Putamen (tissue), 1 donor: Measurements from ENCODE around the gene LRGUK.
"Not testable (repeated sequence)": the region's sequence is repeated elsewhere in the genome, so short reads cannot be mapped to it uniquely, and the experiment has no call there.

Experiments
- DNase-seq: peaks from one replicate; pipeline ENCODE4 v3.0.0-alpha.2; 2016; ENCODE audit warnings: low spot score

LRGUK gene

DNA sequence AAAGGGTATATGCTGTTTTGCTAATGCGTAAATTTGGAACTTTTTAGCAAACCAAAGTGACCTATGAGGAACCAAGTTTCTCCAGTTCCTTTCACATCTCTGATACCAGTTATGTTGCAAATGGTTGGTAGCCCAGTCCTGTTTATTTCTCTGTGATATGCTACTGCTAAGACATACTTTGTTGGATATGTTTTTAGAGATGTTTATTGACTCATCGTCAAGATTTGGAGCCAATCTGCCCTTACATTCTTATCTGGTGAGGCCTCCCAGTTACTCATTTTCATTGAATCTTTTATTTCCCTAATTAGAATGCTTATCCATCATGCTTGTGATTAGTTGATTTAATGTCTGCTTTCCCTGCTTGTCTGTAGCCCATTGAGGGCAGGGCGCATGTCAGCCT is 58.9 kb downstream of the LRGUK start:
- no peak for DNase-seq

DNA sequence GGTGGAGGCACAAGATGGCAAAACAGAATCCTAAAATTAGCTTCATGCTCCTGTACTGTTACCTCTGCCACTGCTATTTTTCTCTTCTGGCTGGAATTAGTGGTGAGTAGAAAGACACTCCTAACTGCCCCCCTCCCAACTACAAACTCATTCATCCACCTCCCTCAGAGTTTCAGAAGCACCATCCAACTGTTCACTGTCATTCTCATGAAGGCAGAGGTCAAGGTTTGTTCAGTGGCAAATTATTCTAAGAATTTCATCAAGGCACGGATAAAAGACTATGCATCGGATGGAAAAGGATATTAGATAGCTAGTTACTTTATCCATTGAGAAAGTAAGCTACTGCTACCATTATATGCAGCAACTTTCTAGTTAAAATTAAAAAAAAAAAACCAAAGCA is 59.7 kb downstream of the LRGUK start:
- no peak for DNase-seq

DNA sequence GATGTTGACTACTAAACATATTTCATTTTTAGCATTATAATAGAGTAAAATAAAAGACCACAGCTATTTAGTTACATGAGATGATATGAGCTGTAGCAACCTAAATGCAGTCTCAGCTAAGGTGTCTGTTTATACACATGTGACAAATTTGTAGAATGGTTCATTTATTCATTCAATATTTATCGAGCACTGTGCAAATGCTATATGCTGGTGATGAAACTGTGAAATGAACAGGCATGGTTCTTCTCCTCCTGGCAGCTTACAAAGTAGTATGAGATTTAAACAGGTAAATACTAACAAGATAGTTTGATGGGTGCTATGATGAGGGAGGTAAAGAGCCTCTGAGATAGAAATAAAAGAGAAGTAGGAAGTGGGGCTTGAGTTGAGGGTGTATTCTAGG is 60.8 kb downstream of the LRGUK start:
- no peak for DNase-seq

DNA sequence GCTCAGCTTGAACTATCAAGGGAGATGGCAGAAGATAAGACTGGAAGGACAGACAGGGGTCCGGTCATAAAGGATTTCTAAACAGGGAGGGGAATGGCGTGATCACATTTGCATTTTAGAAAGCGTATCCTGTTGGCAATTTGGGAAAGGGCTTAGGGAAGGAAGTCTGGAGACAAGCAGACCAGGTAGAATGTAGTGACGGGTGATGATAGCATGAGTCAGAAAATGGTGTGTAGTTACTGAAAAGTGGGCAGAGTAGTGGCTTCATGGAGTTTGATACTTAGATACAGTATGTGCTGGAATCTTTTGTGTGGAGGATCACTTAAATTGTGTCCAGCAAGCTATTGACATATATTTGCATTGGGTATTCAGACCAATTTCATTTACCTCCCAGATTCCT is 61.2 kb downstream of the LRGUK start:
- DNase-seq = no peak

DNA sequence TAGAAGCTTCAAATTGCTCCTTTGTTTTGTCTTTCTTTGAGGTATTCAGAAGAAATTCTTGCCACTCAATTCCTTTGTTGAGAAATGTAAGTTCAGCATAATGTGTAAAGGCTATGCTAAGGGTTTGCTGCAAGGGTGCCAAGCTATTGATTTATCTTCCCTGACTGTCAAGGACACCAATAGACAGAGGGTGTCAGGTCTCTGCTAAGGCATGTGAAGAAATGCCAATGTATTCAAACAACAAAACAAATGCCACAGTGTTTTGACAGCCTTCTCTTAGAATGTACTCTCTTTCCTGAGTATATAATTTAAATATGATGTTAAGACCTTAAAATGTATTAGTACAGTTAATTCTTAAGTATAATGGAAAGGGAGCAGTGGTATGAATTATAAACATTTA is 62.4 kb downstream of the LRGUK start:
- no peak for DNase-seq

DNA sequence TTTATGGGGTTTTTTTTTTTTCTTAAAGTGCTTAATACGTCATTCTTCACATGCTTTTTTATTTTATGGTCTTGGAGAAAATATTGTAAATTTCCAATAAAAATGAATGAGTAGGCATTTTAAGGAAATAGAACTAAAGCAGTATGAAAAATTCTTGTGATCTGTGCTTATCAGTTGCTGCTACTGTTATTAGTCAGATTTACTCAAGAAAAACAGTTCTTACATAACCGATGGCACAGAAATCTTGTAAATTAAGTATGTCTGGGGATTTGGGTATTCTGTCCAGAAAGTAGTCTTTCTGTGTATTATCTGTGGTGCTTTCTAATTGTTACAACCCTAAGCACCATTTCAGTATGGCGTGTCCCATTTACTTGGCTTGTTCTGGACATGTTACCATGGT is 64.7 kb downstream of the LRGUK start:
- no peak for DNase-seq

DNA sequence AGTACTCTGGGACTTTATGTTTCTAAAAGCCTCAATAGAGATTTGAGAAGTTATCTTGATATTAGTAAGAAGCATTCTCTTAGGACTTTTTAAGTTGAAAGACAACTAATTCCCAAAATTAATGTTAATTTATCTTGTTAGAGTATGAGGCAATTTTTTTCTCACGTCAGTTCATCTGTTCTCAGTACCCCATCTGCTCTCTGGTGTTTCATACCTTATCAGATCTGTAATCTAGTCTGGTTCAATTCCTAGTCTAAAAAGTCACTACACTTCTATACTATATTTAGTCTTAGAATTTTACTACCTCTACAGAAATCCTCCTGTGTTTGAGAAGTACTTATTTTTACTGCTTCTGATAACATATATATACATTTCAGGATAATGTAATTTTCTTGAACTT is 66.1 kb downstream of the LRGUK start:
- no peak for DNase-seq

DNA sequence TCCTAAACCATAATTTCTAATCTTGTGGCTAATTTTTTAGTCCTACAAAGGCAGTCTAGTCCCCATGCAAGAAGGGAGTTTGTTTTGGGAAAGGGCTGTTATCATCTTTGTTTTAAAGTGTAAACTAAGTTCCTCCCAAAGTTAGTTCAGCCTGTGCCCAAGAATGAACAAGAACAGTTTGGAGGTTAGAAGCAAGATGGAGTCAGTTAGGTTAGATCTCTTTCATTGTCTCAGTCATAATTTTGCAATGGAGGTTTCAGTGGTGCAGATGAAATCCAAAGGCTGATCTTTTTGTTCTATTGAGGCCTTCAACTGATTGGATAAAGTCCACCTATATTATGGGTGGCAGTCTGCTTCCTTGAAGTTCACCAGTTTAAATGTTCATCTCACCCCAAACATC is 68.1 kb downstream of the LRGUK start:
- no peak for DNase-seq

DNA sequence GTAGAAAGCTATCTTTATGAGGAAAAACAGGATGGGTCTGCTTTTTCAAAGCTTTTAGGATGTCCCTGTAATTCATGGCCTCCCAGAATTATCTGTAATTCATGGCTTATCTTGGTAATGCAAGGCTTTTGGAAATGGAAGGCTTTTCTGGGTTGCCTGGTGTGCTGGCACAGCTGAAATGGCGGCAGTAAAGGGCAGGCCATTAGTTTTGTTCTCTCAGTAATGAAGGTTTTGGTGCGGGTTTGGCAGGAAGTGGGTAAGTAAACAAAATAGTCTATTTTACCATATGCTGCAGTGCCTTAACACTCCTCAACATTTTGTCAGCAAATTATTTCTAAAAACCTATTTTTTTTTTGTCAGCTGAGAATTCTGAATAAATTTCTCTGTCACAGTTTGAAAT is 69.3 kb downstream of the LRGUK start:
- DNase-seq = no peak

DNA sequence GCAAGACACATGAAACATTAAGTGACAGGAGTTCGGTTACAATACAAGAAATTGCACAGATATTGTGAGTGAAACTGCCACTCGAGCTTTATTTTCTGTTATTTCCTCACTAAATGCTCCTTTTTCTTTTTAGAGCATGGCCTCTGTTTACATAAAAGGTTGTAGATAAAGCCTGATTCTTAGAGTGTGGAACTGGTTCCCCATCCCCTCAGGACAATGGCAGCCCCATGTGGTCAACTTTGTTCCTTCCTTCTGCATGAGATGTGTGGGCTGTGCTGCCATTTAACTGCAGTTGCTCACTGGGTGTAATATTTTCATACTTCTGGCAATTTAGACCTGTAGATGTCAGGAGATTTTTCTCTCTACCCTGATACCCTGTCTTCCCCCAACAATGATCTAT is 70.2 kb downstream of the LRGUK start:
- DNase-seq = no peak

DNA sequence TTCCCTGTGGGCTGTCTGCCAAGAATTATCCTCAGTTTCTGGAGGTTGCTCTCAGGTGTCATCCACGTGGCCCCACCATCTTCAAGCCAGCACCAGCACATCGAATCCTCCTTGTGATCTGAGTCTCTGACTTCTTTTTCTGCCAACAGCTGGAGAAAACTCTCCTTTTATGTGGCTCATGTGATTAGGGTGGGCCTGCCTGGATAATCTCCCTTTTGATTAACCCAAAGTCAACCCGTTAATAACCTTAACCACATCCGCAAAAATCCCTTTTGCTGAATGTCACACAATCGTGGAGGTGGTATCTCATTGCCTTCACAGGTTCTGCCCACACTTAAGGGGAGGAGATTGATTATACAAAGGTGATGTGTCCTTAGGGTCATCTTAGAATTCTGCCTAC is 73.8 kb downstream of the LRGUK start:
- DNase-seq = no peak

DNA sequence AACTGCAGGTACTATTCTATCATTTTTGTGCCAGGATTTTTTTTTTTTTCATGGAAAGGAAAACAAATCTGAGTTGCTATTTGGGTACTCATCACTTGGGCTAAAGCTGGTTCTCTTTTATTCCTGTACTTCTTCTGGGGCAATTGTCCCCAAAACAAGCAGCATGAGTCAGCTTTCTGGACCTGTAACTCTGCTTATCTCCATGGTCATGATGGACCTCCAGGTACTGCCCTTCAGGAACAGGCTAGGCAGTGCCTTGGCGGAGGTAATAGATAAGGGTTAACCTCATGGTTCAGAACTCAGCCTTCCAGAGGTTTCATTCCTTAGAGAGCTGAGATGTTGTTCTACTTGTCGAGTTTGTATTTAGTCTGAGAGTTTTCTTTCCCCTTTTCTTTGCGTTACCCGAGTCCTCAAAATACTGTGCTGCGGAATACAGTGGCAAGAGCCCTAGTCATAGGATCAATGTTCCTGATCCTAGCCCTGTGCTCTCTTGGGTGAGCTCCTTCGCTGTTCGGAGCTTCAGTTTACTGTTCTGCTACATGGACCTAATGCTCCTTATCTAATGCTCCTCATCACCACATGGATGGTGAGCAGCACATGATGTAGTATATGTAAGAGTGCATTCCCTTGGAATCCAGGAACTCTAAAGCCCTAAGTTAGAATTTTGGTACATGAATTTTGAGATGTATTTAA is 74.6 kb downstream of the LRGUK start:
- DNase-seq = no peak

DNA sequence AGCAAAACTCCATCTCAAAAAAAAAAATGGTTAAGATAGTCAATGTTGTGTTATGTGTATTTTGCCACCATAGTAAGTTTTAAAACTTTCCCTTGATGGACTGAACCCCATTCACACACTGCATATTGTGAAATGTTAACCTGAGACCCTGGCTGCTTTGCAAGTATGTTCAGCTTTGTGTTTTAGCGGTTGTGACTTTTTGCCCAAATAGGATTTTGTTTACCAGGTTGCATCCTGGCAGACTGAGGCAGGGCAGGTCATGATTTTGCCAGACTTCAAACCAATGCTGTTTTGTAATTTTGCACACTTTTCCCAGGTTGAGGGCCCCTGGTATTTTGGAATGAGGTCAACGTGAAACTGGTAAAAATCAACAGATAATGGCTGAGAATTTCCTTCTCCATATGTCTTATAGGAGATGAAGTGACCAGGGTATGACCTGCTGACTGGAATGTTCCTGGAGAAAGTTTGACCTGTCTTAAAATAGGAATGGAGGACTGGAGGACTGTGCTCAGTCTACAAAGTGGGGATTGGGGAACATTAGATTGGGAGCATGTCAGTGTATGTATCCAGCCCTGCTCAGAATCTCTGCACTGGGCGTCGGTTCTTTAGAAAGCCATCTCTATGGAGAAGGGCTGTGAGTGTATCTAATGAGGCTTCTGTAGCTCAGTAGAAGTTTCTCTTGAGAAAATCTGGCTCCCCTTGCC is 76.2 kb downstream of the LRGUK start:
- DNase-seq = no peak

DNA sequence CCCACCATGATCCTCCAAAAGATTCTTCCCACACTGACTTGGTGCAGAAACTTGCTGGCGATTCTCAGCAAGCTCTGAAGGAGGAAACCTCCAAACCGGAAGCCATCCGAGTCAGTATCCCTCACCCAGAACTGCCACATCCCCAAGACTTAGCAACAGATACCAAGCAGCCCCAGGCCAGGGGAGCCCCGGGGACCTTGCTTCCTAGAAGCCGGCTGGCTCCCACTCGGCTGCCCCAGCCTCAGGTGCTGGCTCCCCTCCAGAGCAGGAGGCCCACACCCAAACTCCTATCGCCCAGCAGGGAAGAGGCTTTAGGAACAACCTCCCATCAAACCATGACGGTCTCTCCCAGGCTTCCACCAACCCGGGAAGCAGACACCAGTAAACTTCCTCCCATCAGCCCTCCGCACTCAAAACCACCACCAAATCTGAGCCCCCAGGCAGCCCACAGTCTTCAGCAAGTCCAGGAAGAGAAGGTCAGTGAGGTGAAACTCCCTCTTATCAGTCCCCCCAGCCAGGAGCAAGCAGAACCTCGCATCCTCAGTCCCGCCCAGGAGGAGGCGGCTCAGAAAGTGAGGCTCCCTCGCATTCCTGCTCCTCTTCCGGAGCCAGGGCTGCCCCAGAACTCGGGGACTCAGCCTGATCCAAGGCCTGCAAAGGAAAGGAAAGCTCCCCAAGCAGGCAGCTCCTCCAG is 82.3 kb downstream of the LRGUK start:
- DNase-seq = no peak

DNA sequence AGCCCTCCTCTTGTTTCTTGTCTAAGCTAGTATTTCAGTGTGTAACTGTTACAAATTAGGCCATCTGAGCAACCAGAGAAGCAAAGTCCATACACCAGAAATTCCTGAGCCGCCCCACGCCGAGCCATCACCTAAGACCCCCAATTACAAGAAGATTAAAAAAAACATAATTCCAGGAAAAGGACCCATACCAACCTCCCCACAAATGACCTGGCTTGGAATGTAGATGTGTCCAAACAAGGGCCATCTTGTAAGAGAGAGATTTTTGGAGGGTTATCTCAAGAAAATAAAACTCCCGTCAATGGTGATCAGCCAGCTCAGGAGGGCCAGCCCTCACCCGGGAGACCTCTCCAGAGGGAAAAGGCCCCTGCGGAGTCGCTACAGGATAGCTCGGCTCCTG is 83.1 kb downstream of the LRGUK start:
- DNase-seq = no peak

DNA sequence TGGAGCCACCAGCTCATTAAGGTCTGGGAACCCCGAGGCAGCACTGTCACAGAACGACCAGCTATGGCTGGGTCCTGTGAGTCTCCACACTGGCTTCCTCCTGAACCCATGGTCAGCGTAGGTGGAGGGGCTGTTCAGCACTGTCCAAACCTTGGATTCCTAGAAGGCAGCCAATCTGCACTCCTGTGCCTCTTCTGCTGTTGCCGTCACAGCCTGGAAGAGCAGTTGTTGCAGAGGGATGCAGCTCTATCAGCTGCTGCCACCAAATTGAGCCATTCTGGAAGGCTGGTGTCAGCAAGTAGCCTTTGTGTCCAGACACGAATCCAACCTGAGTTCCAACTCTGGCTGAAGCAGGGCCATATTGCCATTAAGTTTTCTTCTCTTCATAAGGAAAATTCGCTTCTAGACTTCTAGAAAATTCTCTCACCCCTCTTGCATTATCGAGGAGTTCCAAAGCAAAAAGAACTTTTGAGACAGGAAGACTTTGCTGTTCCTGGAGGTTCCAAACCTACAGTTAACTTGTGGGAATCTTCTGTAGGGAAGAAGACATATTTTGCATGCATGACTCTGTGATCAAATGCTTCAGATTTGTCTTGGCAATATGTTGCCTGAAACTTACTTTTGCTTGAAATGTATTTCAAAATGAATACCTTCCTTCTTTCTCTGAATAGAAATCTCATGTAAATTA is 84.0 kb downstream of the LRGUK start:
- no peak for DNase-seq

DNA sequence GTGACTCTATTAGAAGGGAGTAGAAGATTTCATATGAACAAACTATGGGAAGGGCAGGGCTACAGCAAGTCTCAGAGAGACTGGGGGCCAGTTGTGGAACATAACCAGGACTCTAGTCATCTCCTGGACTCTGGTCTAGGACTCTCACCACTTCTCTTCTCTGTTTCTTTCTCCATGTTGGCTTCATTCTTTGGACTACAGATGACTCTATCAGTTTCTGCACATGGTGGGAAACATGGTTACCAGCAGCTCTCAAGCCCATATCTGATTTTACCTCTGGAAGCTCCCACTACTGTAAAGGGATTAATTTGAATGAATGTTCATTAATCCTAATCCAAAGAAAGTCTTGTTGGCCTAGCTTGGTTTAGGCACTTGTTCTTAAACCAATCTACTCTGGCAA is 84.7 kb downstream of the LRGUK start:
- DNase-seq = no peak

DNA sequence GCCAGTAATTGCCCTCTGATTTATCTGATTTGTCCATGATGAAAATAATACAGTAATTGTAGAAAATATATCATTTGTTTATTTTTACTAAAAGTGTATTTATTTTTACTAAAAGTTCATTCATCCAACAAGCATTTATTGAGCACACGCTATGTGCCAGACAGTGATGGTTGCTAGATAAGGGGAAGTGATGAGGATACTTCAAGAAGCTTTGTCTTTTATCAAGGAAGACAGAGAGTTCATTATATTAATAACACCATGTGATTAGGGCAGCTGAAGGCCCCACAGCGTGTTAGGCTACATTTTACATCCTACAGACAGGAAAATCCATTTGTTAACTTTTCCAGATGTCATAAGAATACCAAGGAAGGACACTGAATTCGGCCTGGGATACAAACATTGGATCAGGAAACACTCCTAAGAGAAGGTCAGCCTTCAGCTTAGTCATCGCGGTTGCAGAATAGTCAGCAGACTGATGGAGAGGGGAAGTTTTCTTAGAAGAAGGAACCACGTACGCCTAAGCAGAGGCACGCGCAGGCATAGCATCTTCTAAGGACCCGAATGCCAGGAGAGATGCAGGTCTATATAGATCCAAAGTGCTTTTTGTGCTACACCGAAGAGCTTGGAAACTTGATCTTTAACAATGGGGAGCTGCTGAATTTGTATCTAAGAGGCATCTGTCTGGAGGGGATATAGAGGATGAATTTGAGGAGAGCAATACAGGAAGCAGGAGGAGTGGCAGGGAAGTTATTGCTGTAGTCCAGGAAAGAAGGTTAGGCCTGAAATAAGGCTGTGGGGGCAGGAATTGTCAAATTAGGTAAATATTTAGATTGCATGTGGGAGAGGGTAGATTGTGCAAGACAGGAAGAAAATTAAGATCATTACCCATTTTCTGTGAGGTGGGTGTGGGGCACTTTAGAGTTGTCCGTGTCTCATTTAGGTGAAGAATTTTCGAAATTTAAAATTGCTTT is 85.7 kb downstream of the LRGUK start:
- no peak for DNase-seq

DNA sequence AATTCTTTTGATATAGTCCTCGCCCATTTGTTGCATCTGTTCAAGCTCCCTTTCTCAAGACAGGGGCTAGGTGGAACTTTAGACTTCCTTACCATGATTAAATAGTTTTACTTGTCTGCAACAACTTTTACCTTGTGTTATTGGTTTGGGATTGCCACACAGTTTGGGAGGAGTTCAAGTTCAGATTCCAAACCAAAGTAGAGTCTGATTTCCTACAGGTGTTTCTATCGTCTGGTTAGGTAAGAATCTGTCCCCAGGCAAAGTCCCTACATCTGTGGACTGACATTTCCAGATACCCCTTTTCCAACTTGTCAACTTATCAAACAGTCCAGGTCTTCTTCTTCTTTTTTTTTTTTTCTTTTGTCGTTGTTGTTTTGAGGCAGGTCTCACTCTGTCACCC is 93.1 kb downstream of the LRGUK start:
- DNase-seq = no peak

DNA sequence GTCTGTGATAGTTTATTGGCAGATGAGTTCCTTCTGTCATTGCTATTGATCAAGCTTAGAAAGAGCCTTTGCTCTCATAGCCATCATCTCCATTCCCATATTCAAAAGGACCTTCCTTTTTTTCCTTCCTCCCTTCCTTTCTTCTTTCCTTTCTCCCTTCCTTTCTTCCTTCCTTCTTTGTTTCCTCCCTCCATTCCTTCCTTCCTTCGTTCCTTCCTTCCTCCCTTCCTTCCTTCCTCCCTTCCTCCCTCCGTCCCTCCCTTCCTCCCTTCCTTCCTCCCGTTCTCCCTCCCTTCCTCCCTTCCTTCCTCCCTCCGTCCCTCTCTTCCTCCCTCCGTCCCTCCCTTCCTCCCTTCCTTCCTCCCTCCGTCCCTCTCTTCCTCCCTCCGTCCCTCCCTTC is 104.2 kb downstream of the LRGUK start:
- DNase-seq = not testable (repeated sequence)

DNA sequence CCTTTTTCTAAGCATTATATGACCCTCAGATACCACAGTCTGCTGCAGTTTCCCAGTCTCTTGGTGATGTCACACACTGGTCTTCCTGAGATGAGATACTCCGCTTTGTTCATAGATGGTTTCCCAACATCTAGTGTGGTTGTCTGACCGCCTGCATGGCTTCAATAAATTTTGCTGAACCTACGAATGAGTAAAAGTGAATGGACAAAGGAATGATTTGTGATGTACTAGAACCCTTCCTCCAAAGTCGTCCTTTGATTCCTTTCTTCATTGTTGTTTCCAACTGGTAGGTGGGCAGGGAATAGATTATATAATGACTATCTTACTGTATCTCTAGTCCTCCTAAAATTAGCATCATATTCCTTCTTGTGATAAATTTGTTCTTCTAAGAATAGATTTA is 107.1 kb downstream of the LRGUK start:
- no peak for DNase-seq

DNA sequence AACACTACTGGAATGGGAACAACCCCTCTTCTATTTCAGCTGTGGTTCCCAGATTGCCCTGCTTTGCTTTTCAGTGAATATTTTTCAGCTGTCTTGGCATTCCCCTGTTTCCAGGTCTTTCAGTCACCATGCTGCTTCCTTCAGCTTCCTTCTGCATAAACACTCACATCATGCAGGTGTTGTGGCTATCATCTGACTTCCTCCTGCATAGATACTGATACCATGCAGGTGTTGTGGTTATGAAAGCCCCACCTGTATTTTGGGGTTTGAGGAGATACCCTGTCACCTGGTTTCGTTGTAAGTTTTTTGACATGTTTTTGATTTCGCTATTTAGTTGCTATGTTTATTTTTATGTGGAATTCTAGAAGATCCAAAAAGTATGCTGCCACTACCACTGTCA is 118.1 kb downstream of the LRGUK start:
- no peak for DNase-seq
